22Rv1 (cell line): ENCODE measurements around the gene KL.

Experiments used
- ZFX ChIP-seq: fragments of 450-650 bp; IDR thresholded peaks from 2 replicates; pipeline ENCODE4 v1.6.1; 2017; ENCODE audit warnings: antibody characterized with exemption, borderline replicate concordance
- TF ChIP-seq, protein P1 (sequence below): fragments of 450-650 bp; IDR thresholded peaks from 2 replicates; pipeline ENCODE4 v1.5.1; 2017; ENCODE audit warnings: mild to moderate bottlenecking

DNA sequence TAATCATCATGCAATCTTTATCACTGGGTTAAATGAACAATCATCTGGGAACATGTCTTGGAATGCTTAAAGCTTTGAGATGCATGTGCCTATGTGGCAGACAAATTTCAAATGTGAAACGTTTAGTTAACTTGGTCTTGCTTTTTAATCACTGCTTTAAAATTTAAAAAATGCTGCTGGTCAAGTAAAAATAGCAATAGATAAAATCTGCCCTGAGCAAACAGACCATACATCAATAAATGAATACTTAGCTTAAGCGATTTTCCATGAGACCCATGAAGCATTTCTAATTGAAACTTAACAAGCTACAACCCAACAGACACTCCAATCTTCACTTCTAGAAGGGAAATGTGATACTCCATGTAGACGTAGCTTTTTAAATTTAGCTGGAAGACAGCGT, 1.9 kb upstream of the KL start:
- TF ChIP-seq, protein P1, sequence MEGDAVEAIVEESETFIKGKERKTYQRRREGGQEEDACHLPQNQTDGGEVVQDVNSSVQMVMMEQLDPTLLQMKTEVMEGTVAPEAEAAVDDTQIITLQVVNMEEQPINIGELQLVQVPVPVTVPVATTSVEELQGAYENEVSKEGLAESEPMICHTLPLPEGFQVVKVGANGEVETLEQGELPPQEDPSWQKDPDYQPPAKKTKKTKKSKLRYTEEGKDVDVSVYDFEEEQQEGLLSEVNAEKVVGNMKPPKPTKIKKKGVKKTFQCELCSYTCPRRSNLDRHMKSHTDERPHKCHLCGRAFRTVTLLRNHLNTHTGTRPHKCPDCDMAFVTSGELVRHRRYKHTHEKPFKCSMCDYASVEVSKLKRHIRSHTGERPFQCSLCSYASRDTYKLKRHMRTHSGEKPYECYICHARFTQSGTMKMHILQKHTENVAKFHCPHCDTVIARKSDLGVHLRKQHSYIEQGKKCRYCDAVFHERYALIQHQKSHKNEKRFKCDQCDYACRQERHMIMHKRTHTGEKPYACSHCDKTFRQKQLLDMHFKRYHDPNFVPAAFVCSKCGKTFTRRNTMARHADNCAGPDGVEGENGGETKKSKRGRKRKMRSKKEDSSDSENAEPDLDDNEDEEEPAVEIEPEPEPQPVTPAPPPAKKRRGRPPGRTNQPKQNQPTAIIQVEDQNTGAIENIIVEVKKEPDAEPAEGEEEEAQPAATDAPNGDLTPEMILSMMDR: no peak
- no peak for TF ChIP-seq ZFX
